Fibroblast of gingiva (primary cell): ENCODE measurements around the gene UNC119.
"Not testable (repeated sequence)": the region's sequence is repeated elsewhere in the genome, so short reads cannot be mapped to it uniquely, and the experiment has no call there.

Experiments
- DNase-seq: peaks from one replicate; pipeline ENCODE4 v3.0.0-alpha.2; 2011; ENCODE audit warnings: low read depth

UNC119 gene

DNA sequence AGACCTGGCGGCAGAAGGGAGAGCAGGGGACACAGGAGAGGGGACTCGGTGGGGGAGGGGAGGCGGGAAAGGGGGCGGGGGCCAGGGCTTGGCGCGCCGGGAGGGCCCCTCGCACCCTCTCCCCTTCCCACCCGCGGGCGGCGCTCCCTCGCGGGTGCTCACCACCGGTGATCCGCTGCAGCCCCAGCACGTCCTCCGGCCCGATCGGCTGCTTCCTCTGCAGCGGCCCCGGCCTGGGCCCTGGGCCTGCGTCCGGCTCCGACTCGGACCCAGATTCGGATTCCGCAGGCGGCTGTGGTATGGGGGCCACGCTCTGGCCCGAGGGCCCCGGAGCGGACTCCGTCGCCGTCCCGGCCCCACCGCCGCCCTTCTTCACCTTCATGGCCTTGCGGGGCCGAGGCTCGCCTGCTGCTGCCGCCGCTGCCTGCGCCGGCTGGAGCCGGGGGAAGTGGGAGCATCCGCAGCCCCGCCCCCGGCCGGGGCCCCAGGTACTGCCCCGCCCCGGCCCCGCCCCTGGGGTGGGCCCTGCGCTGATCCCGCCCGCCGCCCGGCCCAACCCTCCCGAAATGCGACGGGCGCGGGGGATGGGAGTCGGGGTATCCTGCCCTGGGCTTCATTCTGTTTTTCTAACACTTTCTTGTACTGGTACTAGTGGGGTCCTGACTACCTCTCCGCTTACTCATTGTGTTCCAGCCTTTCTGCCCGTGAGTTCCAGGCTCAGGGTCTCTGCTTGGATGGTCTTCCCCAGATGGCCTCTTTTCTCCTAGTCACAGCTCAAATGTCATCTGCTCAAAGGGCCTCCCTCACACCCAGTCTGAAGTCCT, at the start of gene UNC119:
Gene UNC119, minus strand, starts transcription at position 449 of the 824 bp plus-strand sequence. Its CDS starts 67 bp downstream, at position 382.
- DNase-seq, result peak; percentile 58

DNA sequence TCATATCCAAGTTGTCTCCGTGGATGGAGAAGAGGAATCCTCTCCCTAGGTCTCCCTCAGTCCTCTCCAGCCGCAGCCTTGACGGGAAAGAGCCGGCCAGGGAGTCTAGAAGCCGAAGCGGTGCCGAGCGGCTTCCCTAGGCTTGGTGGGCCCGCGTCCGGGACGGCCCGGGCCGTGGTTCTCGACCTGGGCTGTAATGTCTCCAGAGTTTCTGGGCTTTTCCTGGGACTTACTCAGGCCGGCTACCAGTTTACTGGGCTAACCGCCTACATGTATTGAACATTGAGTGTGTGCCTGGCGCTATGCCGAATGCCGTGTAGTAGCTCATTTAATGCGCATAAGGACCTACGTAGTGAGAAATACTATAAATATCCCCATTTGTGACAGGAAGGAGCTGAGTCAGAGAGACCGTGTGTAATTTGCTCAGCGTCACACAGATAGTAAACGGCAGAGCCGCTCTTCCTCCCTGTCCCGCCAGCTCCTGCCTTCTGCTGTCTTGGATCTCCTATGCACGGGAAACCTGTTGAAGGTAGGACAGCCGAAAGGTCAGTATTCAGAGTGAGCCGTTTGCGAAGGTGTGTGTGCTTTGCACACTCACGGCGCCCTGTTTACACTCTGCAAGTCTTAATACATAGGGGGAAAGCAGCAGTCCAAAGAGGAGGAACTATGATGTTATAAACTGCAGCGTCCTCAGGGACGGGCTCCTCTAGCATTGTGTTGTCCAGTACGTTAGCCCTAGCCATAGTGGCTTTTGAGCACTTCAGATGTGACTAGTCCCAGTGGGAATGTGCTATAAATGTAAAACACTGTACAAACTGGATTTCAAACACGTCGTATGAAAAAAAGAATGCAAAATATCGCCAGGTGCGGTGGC, 47.1 kb upstream of the UNC119 start:
- peak; percentile 83 for DNase-seq

- DNase-seq, result peak; percentile 88
These were observed 46.4 kb upstream of the UNC119 start, which contains the start of gene SPAG5 for GRCh38 chr17:28598799-28599310. TSS of gene SPAG5 (minus strand) at chr17:28599025. CDS start at chr17:28598946, 79 bp downstream.

- no peak for DNase-seq
These were observed 46.0 kb upstream of the UNC119 start for GRCh38 chr17:28598389-28598788.

- DNase-seq, result no peak
These were observed 45.4 kb upstream of the UNC119 start for GRCh38 chr17:28597606-28598383.

GRCh38 chr17:28592260-28592659, 39.8 kb upstream of the UNC119 start:
- DNase-seq, result no peak

DNA sequence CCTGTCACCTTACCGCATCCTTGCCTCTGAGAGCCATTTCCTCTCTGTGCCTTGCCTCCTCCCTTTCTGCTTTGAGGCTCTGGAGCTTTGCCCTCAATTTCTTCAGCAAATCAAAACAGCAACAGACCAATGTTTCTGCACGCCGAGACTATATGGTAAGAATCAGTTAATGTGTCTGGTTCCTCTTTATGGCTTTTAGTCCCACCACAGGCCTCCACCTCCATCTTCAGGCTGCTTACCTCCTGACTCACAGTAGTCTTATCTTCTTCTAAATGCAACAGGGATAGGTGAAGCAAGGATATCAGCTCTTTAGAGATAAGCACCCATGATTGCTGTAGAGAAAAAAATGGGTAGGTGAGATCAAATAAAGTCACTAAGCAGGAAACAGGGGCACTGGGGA, 33.4 kb upstream of the UNC119 start:
- no peak for DNase-seq

- DNase-seq, result no peak
These were observed 32.0 kb upstream of the UNC119 start for GRCh38 chr17:28584434-28584833.

- no peak for DNase-seq
These were observed 30.1 kb upstream of the UNC119 start for GRCh38 chr17:28582513-28582912.

GRCh38 chr17:28580959-28581358, 28.5 kb upstream of the UNC119 start:
- DNase-seq, result no peak

GRCh38 chr17:28579526-28579925, 27.1 kb upstream of the UNC119 start:
- no peak for DNase-seq

- no peak for DNase-seq
These were observed 26.1 kb upstream of the UNC119 start for GRCh38 chr17:28578246-28579195.

DNA sequence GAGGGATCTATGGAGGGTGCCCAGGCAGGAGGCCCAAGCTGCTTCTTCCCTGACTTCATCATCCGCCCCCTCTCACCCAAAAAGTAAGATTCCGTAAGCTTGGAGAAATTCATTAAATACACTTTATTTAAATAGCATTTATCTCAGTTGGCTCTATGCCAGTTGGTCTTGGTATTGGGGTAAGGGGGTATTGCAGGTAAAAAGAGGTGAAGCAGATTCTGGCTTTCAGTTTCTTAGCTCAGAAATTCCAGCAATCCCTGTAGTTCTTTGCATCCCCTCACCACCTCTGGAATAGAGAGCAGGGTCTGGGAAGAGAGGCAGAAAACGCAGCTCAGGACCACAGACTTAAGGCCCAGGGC, 25.0 kb upstream of the UNC119 start:
- DNase-seq, result no peak

DNA sequence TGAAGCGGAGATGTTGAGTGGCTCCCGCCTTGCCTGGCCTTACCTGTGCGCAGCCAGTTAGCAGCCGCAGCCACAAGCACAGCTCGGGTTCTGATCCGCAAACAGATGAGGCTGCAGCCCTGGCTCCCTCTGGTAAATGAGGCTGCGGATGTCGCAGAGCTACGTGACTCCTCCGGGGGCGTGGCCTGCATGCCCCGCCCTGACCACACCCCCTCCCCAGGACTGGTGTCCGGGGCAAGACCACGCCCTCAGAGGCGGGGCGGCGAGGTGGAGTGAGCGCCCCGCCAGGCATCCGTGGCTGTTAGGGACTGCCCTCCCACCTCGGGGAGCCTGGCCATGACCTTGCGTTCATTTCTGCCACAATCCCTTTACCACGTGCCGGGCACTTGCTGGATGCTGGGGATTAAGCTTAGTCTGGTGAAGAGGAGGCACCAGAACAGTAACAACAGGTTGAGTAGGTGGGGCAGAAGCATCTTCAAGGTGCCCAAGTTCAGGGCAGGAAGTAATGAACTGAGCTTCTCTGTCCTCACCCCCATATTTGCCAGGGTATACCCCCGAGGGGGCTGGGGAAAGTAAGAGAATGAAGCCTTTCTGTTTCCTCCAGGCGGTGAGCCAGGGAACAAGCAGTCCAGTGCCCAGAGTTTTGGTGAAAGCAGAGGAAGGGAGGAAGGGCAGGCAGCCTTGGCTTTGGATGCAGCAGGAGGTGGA, 24.5 kb upstream of the UNC119 start, which contains the start of gene ALDOC:
Gene ALDOC, minus strand, starts transcription at position 138 of the 708 bp plus-strand sequence. CDS start 1,363 bp downstream, outside the sequence.
- DNase-seq, result peak; percentile 91

DNA sequence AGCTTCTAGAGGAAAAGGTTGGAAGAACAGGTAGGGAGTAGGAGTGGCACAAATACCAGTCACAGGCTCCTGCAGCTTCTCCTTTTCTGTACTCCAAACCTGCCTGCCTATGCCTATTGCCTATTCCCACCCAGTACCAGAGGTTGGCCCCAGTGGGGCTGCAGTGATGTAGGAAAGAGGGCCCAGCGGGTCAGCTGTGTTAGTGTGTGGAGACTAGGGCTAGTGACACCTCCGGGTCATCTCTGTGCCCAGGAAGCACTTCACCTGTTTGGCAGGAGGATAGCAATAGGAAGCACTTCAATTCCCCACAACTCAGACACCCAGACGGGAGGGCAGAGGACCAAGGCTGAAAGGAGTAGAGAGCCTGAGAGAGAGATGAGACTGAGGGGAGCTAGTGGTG, 23.6 kb upstream of the UNC119 start:
- not testable (repeated sequence) for DNase-seq

GRCh38 chr17:28575126-28575795, 22.8 kb upstream of the UNC119 start:
- no peak for DNase-seq

DNA sequence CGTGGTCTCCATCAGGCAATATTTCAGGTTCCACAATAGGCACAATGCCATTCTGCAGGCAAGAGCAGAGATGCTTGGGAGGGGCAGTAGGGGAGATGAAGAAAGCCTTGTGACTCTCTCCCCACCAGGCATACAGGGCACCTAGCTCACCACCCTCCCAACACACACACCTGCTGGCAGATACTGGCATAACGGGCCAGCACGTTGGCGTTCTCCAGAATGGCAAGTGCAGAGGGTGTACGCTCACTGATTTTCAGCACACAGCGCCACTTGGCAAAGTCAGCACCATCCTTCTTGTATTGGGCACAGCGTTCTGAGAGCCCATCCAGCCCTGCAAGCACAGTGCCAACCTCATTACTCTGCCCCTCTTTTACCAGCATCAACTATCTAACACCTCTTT, 22.1 kb upstream of the UNC119 start:
- DNase-seq, result no peak

DNA sequence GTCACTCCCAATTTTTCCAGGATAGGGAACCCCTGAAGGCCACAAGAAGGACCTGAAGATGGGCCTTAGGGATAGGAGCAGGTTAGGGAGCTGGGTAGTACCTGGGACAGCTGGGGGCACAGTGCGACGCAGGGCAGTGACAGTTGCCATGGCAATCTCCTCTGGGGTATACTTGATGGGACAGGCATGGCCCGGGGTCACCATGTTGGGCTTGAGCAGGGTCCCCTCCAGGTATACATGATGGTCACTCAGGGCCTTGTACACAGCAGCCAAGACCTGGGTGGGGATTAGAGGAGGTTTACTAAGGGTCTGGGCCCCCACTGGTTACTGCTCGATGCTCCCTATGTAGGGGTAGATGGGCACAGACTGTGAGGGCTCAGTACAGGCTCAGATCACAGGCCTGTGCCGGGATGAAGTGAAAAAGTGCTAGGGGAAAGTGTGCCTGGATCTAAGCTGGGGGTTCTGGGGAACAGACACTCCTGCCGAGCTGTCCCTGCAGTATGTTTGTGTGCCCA, 21.6 kb upstream of the UNC119 start:
- no peak for DNase-seq

GRCh38 chr17:28573521-28573920, 21.1 kb upstream of the UNC119 start:
- DNase-seq, result no peak
